HCT116 (cell line): ENCODE measurements around the gene FLACC1. TPM values are rescaled to one million over a fixed set of nuclear protein-coding genes. Genes with fewer than 3 reads are reported as not detected.
A peak's percentile ranks its signal among the peaks of the same experiment; 100 is the strongest.

ENCODE experiments used
- ATAC-seq: fragments of 200-7000 bp; cut with Tn5 transposase; 2 replicates; pipeline ENCODE4 v1.9.1; 2020; ENCODE audit warnings: mild to moderate bottlenecking, moderate library complexity
- BruUV-seq: library from RNA; stranded (reverse); fragments of 400-500 nt; replicated peaks from 2 replicates; lab custom pipeline; 2021; lab: Mats Ljungman, UMichigan
- CTCF ChIA-PET: fragments of 300-600 bp; sonication (Branson Sonifier 250); formaldehyde crosslinking; loops from one replicate; lab custom pipeline; 2021; ENCODE audit warnings: antibody characterized with exemption; lab: Charles Lee
- POLR2A ChIA-PET: fragments of 300-600, 350-600 bp; sonication (Branson Sonifier 250); formaldehyde crosslinking; loops from one replicate; lab custom pipeline; 2021; ENCODE audit warnings: antibody characterized with exemption; lab: Charles Lee
- RAD21 ChIA-PET, 2 experiments: fragments of 300-600 bp; sonication (Branson Sonifier 250); formaldehyde crosslinking; loops; one replicate each; lab custom pipeline; 2023; ENCODE audit warnings: low total read pairs in 2 of 2; ENCODE audit not compliant: uncharacterized antibody in 2 of 2, unreplicated experiment in 2 of 2, low non-redundant PET in 1 of 2; lab: Charles Lee
- DNase-seq: peaks from one replicate; pipeline ENCODE4 v3.0.0-alpha.2; 2010; ENCODE audit warnings: low read depth, low spot score
- H2AFZ ChIP-seq: fragments of 200-600 bp; shearing (Covaris generic), sonication (generic); 2 replicates; pipeline ENCODE4 v1.6.1; 2017; ENCODE audit warnings: low read depth, mixed run types, mixed read lengths, antibody characterized with exemption, low read length; ENCODE audit not compliant: poor library complexity, severe bottlenecking
- H3K27ac ChIP-seq: 2 replicates; pipeline ENCODE4 v1.5.1; 2012; ENCODE audit warnings: low read depth, low read length
- H3K27me3 ChIP-seq: fragments of 200-600 bp; sonication (generic); 2 replicates; pipeline ENCODE4 v1.6.1; 2016; ENCODE audit warnings: mixed run types, low read length, mixed read lengths; ENCODE audit not compliant: insufficient read depth
- H3K36me3 ChIP-seq, 2 experiments: fragments of 200-500 bp in 1 of 2; fragments of 200-600 bp in 1 of 2; sonication (Bioruptor generic) in 1 of 2; sonication (generic) in 1 of 2; 2 replicates each; pipeline versions ENCODE4 v1.5.1 to v1.6.1; 2014 to 2016; ENCODE audit warnings: low read length in 2 of 2, inconsistent platforms in 1 of 2, mixed read lengths in 1 of 2, mixed run types in 1 of 2; ENCODE audit not compliant: insufficient read depth in 2 of 2, control insufficient read depth in 1 of 2
- H3K4me1 ChIP-seq, 2 experiments: fragments of 200-600 bp in 1 of 2; sonication (generic) in 1 of 2; 2 replicates each; pipeline versions ENCODE4 v1.5.1 to v1.6.1; 2012 to 2017; ENCODE audit warnings: low read length in 2 of 2, inconsistent platforms in 1 of 2, mild to moderate bottlenecking in 1 of 2, mixed read lengths in 1 of 2, mixed run types in 1 of 2, moderate library complexity in 1 of 2; ENCODE audit not compliant: insufficient read depth in 2 of 2, control insufficient read depth in 1 of 2
- H3K4me2 ChIP-seq: fragments of 200-600 bp; sonication (generic); 2 replicates; pipeline ENCODE4 v1.6.1; 2017; ENCODE audit warnings: mixed run types, low read length, mixed read lengths
- H3K4me3 ChIP-seq, 2 experiments: fragments of 200-600 bp in 1 of 2; sonication (generic) in 1 of 2; replicated peaks in 1 of 2; 2 replicates each; pipeline ENCODE4 v1.5.1; 2011 to 2016; ENCODE audit warnings: low read length in 2 of 2, control low read depth in 1 of 2, low read depth in 1 of 2, mild to moderate bottlenecking in 1 of 2, mixed read lengths in 1 of 2, mixed run types in 1 of 2
- H3K79me2 ChIP-seq: fragments of 200-600 bp; sonication (generic); 2 replicates; pipeline ENCODE4 v1.6.1; 2017; ENCODE audit warnings: mild to moderate bottlenecking, mixed run types, low read length, moderate library complexity, mixed read lengths; ENCODE audit not compliant: insufficient read depth
- H3K9ac ChIP-seq: fragments of 200-600 bp; sonication (generic); 2 replicates; pipeline ENCODE4 v1.6.1; 2016; ENCODE audit warnings: low read length, mixed read lengths
- H3K9me2 ChIP-seq: fragments of 200-600 bp; sonication (generic), shearing (Covaris generic); 2 replicates; pipeline ENCODE4 v1.6.1; 2017; ENCODE audit warnings: mixed run types, mild to moderate bottlenecking, moderate library complexity; ENCODE audit not compliant: insufficient read depth
- H3K9me3 ChIP-seq, 2 experiments: fragments of 200-500 bp in 1 of 2; fragments of 200-600 bp in 1 of 2; sonication (Bioruptor generic) in 1 of 2; sonication (generic) in 1 of 2; 2 replicates each; pipeline ENCODE4 v1.6.1; 2014 to 2017; ENCODE audit warnings: low read length in 2 of 2, mixed read lengths in 2 of 2, inconsistent platforms in 1 of 2, low read depth in 1 of 2, mild to moderate bottlenecking in 1 of 2, mixed run types in 1 of 2, moderate library complexity in 1 of 2; ENCODE audit not compliant: control insufficient read depth in 1 of 2, insufficient read depth in 1 of 2
- H4K20me1 ChIP-seq: fragments of 200-600 bp; sonication (generic), shearing (Covaris generic); 2 replicates; pipeline ENCODE4 v1.6.1; 2017; ENCODE audit warnings: mixed run types, mild to moderate bottlenecking, moderate library complexity; ENCODE audit not compliant: insufficient read depth
- ATF3 ChIP-seq: IDR thresholded peaks from 2 replicates; pipeline ENCODE4 v1.6.1; 2012
- CEBPB ChIP-seq: IDR thresholded peaks from 2 replicates; pipeline ENCODE4 v1.6.1; 2012; ENCODE audit warnings: low read depth
- FOSL1 ChIP-seq: IDR thresholded peaks from 2 replicates; pipeline ENCODE4 v1.6.1; 2012; ENCODE audit warnings: low read depth
- RAD21 ChIP-seq: IDR thresholded peaks from 2 replicates; pipeline ENCODE4 v1.6.1; 2012; ENCODE audit warnings: low read depth, mild to moderate bottlenecking
- SP1 ChIP-seq: IDR thresholded peaks from 2 replicates; pipeline ENCODE4 v1.6.1; 2012; ENCODE audit warnings: low read depth
- intact Hi-C: fragments of 100-400 bp; cut with micrococcal nuclease; formaldehyde crosslinking; loops from 2 replicates; pipeline ENCODE4 v1.10.0; 2022
- total RNA-seq: library from RNA; stranded (reverse); gene quantifications from one replicate; pipeline ENCODE4 v1.2.1, GENCODE V29; 2021; ENCODE audit not compliant: unreplicated experiment

FLACC1 gene
- total RNA-seq, 1 experiment from 2014 or later: 0.74 TPM

- Histone ChIP-seq H2AFZ (no peak overlapping the region), H4K20me1 (no peaks in the 10 kb centered on the region), H3K9me3 (no peaks in the 10 kb centered on the region), H3K27ac (no peak overlapping the region), H3K9me2 (no peaks in the 10 kb centered on the region), H3K4me1 (peaks cover 7 to 23% of the 10 kb centered on the region in 2 experiments), H3K4me2 (no peak overlapping the region), H3K9ac (no peak overlapping the region)
- intact Hi-C loops: no loop called here
- no peak for ATAC-seq
- ChIA-PET CTCF (no interaction called here), POLR2A (no interaction called here)
- BruUV-seq: no TSS peak
- TF ChIP-seq ATF3: no peak
- TF ChIP-seq, all 23 proteins: peak for 0
- Histone ChIP-seq H3K79me2 (no peaks in the 10 kb centered on the region), H3K27me3 (no peaks in the 10 kb centered on the region), H3K36me3 (peaks cover 0 to 2% of the 10 kb centered on the region in 2 experiments; a peak in 1 of 4 replicates), H3K4me3 (no peak overlapping the region)
- no peak for DNase-seq
- RAD21 ChIA-PET: no interaction called here
These were observed 44.7 kb upstream of the FLACC1 start for GRCh38 chr2:201401815-201402214.

- Histone ChIP-seq H2AFZ (no peak overlapping the region), H3K27me3 (no peaks in the 10 kb centered on the region), H3K79me2 (no peaks in the 10 kb centered on the region), H3K4me1 (no peaks in the 10 kb centered on the region), H3K9ac (no peak overlapping the region), H3K36me3 (peaks cover 0 to 5% of the 10 kb centered on the region in 2 experiments; a peak in 1 of 4 replicates), H4K20me1 (no peaks in the 10 kb centered on the region), H3K9me2 (no peaks in the 10 kb centered on the region), H3K4me3 (no peak overlapping the region), H3K4me2 (no peak overlapping the region), H3K9me3 (no peaks in the 10 kb centered on the region), H3K27ac (no peak overlapping the region)
- ChIA-PET POLR2A (no interaction called here), CTCF (no interaction called here), RAD21 (no interaction called here)
- BruUV-seq: no TSS peak
- DNase-seq (peak; percentile 27), ATAC-seq (no peak)
- intact Hi-C loops: no loop called here
- TF ChIP-seq SP1 (0 out of 2 replicates have a peak, but pooled peaks have one; percentile 15), FOSL1 (0 out of 2 replicates have a peak, but pooled peaks have one; percentile 25), RAD21 (no peak), CEBPB (peak; percentile 71)
These were observed 39.5 kb upstream of the FLACC1 start for GRCh38 chr2:201396595-201396994.
